GM21423 (cell line): ENCODE data around the gene TARBP1.
A peak's percentile ranks its signal among the peaks of the same experiment; 100 is the strongest.
"Not testable (repeated sequence)": the region's sequence is repeated elsewhere in the genome, so short reads cannot be mapped to it uniquely, and the experiment has no call there.

ENCODE experiments used
- ATAC-seq: cut with Tn5 transposase; IDR thresholded peaks from one replicate; pipeline ENCODE4 v1.9.1; 2021; ENCODE audit warnings: mild to moderate bottlenecking, moderate library complexity; ENCODE audit not compliant: unreplicated experiment

Gene TARBP1

DNA sequence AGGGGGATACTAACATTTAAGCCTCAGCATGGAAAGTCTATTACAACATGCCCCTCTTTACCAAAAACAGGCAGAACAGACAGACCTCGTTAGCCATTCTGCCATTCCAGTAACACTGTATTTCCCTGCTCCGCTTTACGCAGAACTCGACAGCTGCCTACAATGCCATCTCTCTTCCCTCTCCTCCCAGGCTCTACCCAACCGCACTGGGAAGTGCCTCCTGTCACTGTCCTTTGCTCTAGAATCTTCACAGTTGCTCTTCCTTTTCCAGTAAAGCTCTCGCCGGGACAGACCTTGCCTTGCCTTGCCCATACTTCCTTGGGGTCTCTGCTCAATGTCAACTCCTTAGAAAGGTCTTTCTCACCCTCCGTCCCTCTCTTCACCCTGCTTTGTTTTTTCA lies 82.9 kb downstream of the TARBP1 start:
- ATAC-seq: no peak

GRCh38 chr1:234395297-234395696 lies 83.7 kb downstream of the TARBP1 start:
- ATAC-seq: no peak

- ATAC-seq: no peak
These were observed 85.8 kb downstream of the TARBP1 start for GRCh38 chr1:234393190-234393589.

DNA sequence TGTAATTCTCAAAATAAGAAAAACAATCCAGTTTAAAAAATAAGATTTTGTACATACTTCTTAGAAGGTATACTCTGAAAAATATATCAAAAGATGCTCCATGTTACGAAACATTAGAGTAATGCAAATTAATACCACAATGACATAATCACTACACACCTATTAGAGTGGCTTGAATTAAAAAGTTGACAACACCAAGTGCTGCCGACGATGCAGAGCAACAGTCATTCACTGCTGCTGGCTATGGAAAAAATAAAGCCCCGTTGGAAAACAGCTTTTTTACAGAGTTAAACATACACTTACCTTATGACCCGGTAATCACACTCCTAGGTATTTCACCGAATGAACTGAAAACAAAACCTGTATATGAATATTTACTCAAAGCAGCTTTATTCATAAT lies 90.9 kb downstream of the TARBP1 start:
- no peak for ATAC-seq

DNA sequence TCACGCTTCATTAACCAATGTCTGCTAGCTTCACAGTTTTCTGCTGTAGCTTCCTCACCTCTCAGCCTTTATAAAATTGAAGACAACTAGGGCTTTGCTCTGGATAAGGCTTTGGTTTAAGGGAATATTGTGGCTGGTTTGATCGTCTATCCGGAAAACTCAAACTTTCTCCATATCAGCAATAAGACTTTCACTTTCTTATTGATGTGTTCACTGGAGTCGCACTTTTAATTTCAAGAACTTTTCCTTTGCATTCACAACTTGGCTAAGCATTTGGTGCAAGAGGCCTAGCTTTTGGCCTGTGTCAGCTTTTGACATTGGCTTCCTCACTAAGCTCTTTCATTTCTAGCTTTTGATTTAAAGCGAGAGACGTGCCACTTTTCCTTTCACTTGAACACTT lies 92.9 kb downstream of the TARBP1 start:
- ATAC-seq: no peak

DNA sequence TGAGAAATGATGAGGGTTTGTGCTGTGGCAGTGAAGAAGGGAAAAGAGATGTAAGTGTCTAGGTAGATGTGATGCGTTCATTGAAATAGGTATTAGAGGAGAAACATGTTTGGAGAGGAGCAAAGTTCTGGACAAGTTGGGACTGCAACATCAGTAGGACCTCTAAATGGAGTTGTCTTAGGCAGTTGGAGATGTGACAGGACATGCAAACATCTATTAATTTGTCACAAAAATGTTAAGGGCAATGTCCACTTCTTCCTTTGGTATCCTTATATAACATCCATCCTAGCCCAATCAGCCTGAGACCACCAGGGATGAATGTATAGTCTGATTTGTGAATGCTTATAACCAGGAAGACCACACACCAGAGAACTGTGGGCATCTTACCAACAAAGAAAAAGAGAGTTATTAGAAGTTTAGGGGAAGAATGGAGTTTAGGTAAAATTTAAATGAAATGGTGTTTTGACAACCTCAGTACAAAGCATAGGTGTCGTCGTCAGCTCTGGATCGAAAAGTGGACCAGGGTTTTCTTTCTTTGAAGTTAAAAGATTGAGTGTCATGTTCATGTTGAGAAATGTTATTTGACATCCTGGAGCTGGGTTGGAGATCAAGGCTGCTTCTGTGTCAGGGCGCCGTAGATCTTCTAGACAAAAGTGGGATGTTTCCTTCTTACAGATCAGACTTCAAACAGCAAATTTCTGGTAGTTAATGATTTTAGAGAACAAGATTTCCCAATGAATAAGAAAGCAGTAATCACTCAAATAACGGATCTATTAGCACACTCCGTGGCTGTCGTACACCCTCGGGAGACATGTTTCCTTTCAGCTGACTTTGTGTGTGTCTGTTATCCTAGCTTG lies 97.1 kb downstream of the TARBP1 start:
- ATAC-seq: no peak

DNA sequence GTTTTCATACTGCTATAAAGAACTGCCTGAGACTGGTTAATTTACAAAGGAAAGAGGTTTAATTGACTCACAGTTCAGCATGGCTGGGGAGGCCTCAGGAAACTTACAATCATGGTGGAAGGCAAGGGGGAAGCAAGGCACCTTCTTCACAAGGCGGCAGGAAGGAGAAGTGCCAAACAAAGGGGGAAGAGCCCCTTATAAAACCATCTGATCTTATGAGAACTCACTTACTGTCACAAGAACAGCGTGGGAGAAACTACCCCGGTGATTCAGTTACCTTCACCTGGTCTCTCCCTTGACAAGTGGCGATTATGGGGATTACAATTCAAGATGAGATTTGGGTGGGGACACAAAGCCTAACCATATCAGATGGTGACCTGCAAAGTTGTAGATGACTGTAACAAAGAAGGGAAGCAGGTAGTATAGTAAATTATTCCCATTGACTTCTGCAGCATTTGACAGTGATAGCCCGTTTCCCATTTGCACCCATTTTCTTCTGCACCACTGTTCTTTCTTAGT lies 99.3 kb downstream of the TARBP1 start:
- not testable (repeated sequence) for ATAC-seq

DNA sequence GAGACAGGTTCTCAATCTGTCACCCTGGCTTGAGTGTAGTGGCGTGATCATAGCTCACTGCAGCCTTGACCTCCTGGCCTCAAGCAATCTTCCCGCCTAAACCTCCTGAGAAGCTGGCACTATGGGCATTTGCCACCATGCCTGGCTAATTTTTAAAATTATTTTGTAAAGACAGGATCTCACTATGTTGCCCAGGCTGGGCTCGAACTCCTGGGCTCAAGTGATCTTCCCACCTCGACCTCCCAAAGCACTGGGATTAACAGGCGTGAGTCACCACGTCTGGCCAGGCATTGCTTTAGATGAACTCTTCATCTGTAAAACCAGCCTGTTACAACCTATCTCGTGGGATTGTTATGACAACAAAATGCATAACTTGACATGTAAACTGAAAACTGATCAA lies 103.3 kb downstream of the TARBP1 start:
- no peak for ATAC-seq

GRCh38 chr1:234373959-234374254 lies 105.1 kb downstream of the TARBP1 start:
- ATAC-seq: peak; percentile 11

GRCh38 chr1:234373064-234373958 lies 105.7 kb downstream of the TARBP1 start, which contains the start of gene COA6:
Gene COA6 (plus strand): TSS chr1:234373456. CDS start chr1:234373467, 11 bp downstream.
- ATAC-seq: peak; percentile 89

DNA sequence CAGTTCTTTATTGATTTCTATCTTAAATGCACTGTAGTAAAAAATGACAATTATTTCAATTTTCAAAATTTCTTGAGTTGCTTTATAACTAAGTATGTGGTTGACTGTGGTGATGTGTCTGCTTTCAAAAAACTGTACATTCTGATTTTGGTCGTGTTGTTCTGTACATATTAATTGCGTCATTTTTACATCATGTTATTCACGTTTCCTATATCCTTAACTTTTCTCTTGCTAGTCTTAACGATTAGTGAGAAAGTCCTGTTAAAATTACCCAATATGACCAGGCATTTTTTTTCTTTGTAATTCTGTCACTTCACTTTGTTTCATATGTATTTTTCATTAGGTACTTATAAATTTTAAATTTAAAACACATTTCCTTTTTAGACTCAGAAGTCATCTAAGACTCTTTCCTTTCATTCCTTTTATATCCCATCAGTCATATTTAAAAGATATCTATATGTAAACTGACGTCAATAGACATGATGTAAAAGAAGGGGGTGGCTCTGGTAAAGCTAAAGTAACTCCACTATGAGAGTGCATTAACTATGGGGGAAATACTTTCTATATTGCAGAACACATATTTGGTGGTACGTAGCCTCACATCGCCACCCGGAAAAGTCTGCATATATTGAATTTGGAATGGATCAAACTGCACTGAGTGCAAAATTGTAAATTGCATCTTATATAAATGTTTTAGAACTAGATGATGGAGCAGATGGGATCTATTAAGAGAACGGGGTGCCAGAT lies 106.8 kb downstream of the TARBP1 start:
- ATAC-seq: no peak

DNA sequence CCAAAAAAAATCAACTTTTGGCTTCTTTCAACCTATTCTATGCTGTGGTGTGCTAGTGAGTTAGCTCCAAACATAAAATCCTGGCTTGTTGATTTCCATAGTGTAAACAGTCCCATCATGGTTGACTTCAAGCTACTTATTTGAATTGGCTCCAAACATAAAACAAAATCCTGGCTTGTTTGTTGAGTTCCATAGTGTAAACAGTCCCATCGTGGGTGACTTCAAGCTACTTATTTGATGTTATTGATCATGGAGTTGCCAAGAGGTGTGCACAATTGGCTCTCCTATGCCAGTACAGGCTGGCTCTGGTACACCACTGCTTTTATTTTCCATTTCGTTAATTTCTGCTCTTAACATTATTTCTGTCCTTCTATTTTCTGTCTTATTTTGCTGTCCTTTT lies 107.6 kb downstream of the TARBP1 start:
- no peak for ATAC-seq

GRCh38 chr1:234369784-234370183 lies 109.2 kb downstream of the TARBP1 start:
- no peak for ATAC-seq

GRCh38 chr1:234369033-234369430 lies 109.9 kb downstream of the TARBP1 start:
- no peak for ATAC-seq

- ATAC-seq: no peak
These were observed 110.5 kb downstream of the TARBP1 start for GRCh38 chr1:234368320-234369032.

DNA sequence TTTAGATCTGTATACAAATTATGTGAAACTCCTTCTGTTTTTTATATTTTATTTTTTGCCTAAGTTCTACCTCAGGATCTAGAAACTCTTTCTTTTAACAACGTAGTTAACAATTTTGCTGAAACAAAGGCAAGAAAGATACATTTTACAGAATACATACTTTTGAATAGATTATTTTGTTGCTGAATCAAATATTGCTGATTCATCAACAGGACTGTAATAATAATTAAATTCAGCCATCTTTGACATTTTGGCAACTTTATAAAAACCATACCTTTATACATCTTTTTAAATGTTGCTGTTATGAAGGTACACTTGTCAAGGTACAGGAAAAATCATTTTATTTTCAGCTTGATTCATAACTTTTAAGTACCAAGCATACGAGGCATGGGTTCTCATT lies 116.4 kb downstream of the TARBP1 start:
- ATAC-seq: no peak

DNA sequence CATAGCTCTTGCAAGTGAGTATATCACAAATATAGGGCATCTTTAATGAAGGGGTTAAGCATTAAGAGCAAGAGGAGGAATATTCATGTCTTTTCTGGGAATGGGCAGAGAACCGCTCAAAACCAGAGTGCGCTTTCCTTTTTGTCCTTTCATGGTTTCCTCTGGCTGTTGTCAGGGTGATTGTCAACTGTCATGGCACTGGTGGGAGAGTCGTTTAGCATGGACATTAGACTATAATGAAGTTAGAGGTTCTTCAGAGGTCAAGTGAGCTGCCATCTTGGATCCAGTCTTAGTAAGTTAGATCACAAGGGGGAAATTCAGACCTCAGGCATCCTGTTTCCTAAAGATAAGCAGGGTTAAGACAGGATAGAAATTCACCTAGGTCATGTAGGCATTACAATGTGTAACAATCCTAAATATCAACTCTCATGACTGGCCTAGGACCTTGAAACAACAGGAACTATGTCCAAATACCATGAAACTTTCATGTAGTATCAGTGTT lies 117.8 kb downstream of the TARBP1 start:
- ATAC-seq: no peak

GRCh38 chr1:234357831-234358230 lies 121.1 kb downstream of the TARBP1 start:
- no peak for ATAC-seq

- ATAC-seq: not testable (repeated sequence)
These were observed 122.2 kb downstream of the TARBP1 start for GRCh38 chr1:234356615-234357269.
